DND-41 (cell line): ENCODE data around the gene QSOX2.

Source experiments
- ATAC-seq: fragments of 200-7000 bp; cut with Tn5 transposase; 3 replicates; pipeline ENCODE4 v1.9.1; 2021; ENCODE audit warnings: low read depth; ENCODE audit not compliant: insufficient read depth
- DNase-seq: peaks from one replicate; pipeline ENCODE4 v3.0.0-alpha.2; 2020
- H2AFZ ChIP-seq: 2 replicates; pipeline ENCODE4 v1.6.0; 2012; ENCODE audit warnings: low read depth, low read length
- H3K27ac ChIP-seq: 2 replicates; pipeline ENCODE4 v1.5.1; 2012; ENCODE audit warnings: low read length, inconsistent platforms
- H3K27me3 ChIP-seq: fragments of 200-600 bp; sonication (generic); 2 replicates; pipeline ENCODE4 v1.6.0; 2012; ENCODE audit warnings: low read length, mild to moderate bottlenecking, inconsistent platforms; ENCODE audit not compliant: insufficient read depth, poor library complexity
- H3K36me3 ChIP-seq: 2 replicates; pipeline ENCODE4 v1.5.1; 2012; ENCODE audit warnings: low read length, inconsistent platforms; ENCODE audit not compliant: insufficient read depth
- H3K4me1 ChIP-seq: 2 replicates; pipeline ENCODE4 v1.5.1; 2012; ENCODE audit warnings: mild to moderate bottlenecking, low read length; ENCODE audit not compliant: insufficient read depth
- H3K4me2 ChIP-seq: 2 replicates; pipeline ENCODE4 v1.6.0; 2012; ENCODE audit warnings: mild to moderate bottlenecking, moderate library complexity, low read length, inconsistent platforms; ENCODE audit not compliant: insufficient read depth
- H3K4me3 ChIP-seq, 2 experiments: fragments of 200-600 bp in 1 of 2; shearing (Covaris generic) in 1 of 2; 2 replicates each; pipeline ENCODE4 v1.5.1; 2012 to 2016; ENCODE audit warnings: inconsistent platforms in 2 of 2, low read length in 2 of 2, mild to moderate bottlenecking in 2 of 2, low read depth in 1 of 2, moderate library complexity in 1 of 2
- H3K79me2 ChIP-seq: 2 replicates; pipeline ENCODE4 v1.6.0; 2012; ENCODE audit warnings: low read length, inconsistent platforms; ENCODE audit not compliant: insufficient read depth
- H3K9ac ChIP-seq: 2 replicates; pipeline ENCODE4 v1.6.0; 2012; ENCODE audit warnings: low read depth, mild to moderate bottlenecking, inconsistent platforms, low read length, moderate library complexity
- H3K9me3 ChIP-seq: 2 replicates; pipeline ENCODE4 v1.5.1; 2012; ENCODE audit warnings: low read length, moderate library complexity, mild to moderate bottlenecking, inconsistent platforms; ENCODE audit not compliant: insufficient read depth, severe bottlenecking
- H4K20me1 ChIP-seq: 2 replicates; pipeline ENCODE4 v1.6.0; 2012; ENCODE audit warnings: low read length; ENCODE audit not compliant: insufficient read depth
- CTCF ChIP-seq: IDR thresholded peaks from 2 replicates; pipeline ENCODE4 v1.5.1; 2012; ENCODE audit warnings: borderline replicate concordance, low read length, moderate library complexity, mild to moderate bottlenecking; ENCODE audit not compliant: poor library complexity, severe bottlenecking; ENCODE audit errors: extremely low read depth
- EZH2 ChIP-seq: IDR thresholded peaks from 3 replicates; pipeline ENCODE4 v1.6.1; 2012; ENCODE audit warnings: borderline replicate concordance, low read depth, mild to moderate bottlenecking, moderate library complexity, low read length, inconsistent platforms; ENCODE audit not compliant: severe bottlenecking

QSOX2 gene

GRCh38 chr9:136258299-136258625 is 12.7 kb upstream of the QSOX2 start:
- Histone ChIP-seq H4K20me1 (no peaks in the 10 kb centered on the region), H3K4me2 (no peak overlapping the region), H3K4me3 (no peak overlapping the region), H3K9me3 (no peaks in the 10 kb centered on the region), H3K4me1 (no peaks in the 10 kb centered on the region), H3K36me3 (no peaks in the 10 kb centered on the region), H2AFZ (no peak overlapping the region), H3K27me3 (no peaks in the 10 kb centered on the region), H3K27ac (no peak overlapping the region), H3K79me2 (no peaks in the 10 kb centered on the region), H3K9ac (no peak overlapping the region)
- TF ChIP-seq CTCF = no peak
- no peak for TF ChIP-seq EZH2
- DNase-seq (no peak), ATAC-seq (no peak)

- no peaks in the 10 kb centered on the region for H4K20me1 ChIP-seq
- no peak overlapping the region for H3K27ac ChIP-seq
- ATAC-seq (no peak), DNase-seq (no peak)
- H3K4me3 ChIP-seq = no peak overlapping the region
- H3K9ac ChIP-seq = no peak overlapping the region
- no peak overlapping the region for H2AFZ ChIP-seq
- H3K4me2 ChIP-seq = no peak overlapping the region
- H3K27me3 ChIP-seq = no peaks in the 10 kb centered on the region
- H3K79me2 ChIP-seq = no peaks in the 10 kb centered on the region
- H3K9me3 ChIP-seq = no peaks in the 10 kb centered on the region
- no peaks in the 10 kb centered on the region for H3K4me1 ChIP-seq
- no peak for TF ChIP-seq CTCF
- TF ChIP-seq EZH2 = no peak
- H3K36me3 ChIP-seq = no peaks in the 10 kb centered on the region
These were observed 12.0 kb upstream of the QSOX2 start for GRCh38 chr9:136257381-136258298.

GRCh38 chr9:136255896-136256890 is 10.6 kb upstream of the QSOX2 start:
- TF ChIP-seq EZH2 (no peak), CTCF (no peak)
- Histone ChIP-seq H3K79me2 (no peaks in the 10 kb centered on the region), H3K27me3 (no peaks in the 10 kb centered on the region), H3K9ac (no peak overlapping the region), H3K4me2 (no peak overlapping the region), H3K4me1 (no peaks in the 10 kb centered on the region), H3K4me3 (no peak overlapping the region), H3K9me3 (no peaks in the 10 kb centered on the region), H4K20me1 (no peaks in the 10 kb centered on the region), H3K27ac (no peak overlapping the region), H2AFZ (no peak overlapping the region), H3K36me3 (no peaks in the 10 kb centered on the region)
- ATAC-seq = no peak
- no peak for DNase-seq
